GM21619 (cell line): ENCODE data around the gene LGALS4.
"Not testable (repeated sequence)": the region's sequence is repeated elsewhere in the genome, so short reads cannot be mapped to it uniquely, and the experiment has no call there.

ENCODE experiments used
- ATAC-seq: cut with Tn5 transposase; IDR thresholded peaks from one replicate; pipeline ENCODE4 v1.9.1; 2021; ENCODE audit not compliant: unreplicated experiment

Gene LGALS4

GRCh38 chr19:38842439-38843174 is 29.9 kb upstream of the LGALS4 start:
- ATAC-seq, result no peak

GRCh38 chr19:38841787-38842438 is 29.2 kb upstream of the LGALS4 start:
- no peak for ATAC-seq

- ATAC-seq, result no peak
These were observed 28.5 kb upstream of the LGALS4 start for GRCh38 chr19:38841180-38841766.

GRCh38 chr19:38840583-38840968 is 27.8 kb upstream of the LGALS4 start:
- ATAC-seq, result no peak

GRCh38 chr19:38839816-38840582 is 27.3 kb upstream of the LGALS4 start:
- ATAC-seq, result no peak

- ATAC-seq, result no peak
These were observed 26.4 kb upstream of the LGALS4 start for GRCh38 chr19:38838986-38839761.

- no peak for ATAC-seq
These were observed 25.7 kb upstream of the LGALS4 start for GRCh38 chr19:38838208-38838985.

GRCh38 chr19:38837656-38838121 is 24.9 kb upstream of the LGALS4 start:
- ATAC-seq, result no peak

GRCh38 chr19:38836983-38837626 is 24.4 kb upstream of the LGALS4 start:
- no peak for ATAC-seq

GRCh38 chr19:38836159-38836982 is 23.6 kb upstream of the LGALS4 start:
- ATAC-seq, result no peak

- no peak for ATAC-seq
These were observed 21.8 kb upstream of the LGALS4 start for GRCh38 chr19:38834590-38834989.

GRCh38 chr19:38834104-38834490 is 21.4 kb upstream of the LGALS4 start:
- ATAC-seq, result no peak

GRCh38 chr19:38833092-38833425 is 20.3 kb upstream of the LGALS4 start:
- ATAC-seq, result no peak

- ATAC-seq, result peak; percentile 39
These were observed 18.4 kb upstream of the LGALS4 start for GRCh38 chr19:38831142-38831605.

- no peak for ATAC-seq
These were observed 17.4 kb upstream of the LGALS4 start for GRCh38 chr19:38830039-38830733.

GRCh38 chr19:38829203-38829602 is 16.5 kb upstream of the LGALS4 start:
- ATAC-seq, result not testable (repeated sequence)

GRCh38 chr19:38826856-38827551 is 14.3 kb upstream of the LGALS4 start:
- ATAC-seq, result no peak
